Measurements from ENCODE around the gene FHIT. TPM values are rescaled to one million over a fixed set of nuclear protein-coding genes. Genes with fewer than 3 reads are reported as not detected.

The FHIT gene
- total RNA-seq, 2 donors from 2014 or later: 6.8 to 12.3 TPM

DNA sequence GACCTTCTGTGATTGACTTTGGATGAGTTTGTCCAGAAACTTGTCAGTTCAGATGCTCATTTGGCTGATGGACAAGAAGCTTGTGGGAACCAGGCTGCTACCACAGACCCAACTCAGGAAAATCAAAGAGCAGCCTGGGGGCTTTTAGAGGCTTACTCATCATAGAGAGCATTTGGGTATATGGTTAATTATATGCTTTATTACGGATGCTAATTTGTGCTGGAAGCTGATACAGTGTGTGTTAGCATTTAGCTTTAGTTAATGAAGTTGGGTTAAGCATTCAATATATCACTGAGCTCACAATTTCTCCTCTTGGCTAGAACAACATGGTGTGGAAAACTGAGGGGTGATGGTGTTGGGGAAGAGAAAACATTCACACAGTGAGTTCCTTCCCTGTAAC, 1537.2 kb downstream of the FHIT start:
- no peaks in the 10 kb centered on the region for H3K36me3 Mint-ChIP-seq (ENCODE audit: low read depth)
- H3K9me3 Mint-ChIP-seq: peaks cover 24% of the 10 kb centered on the region
- WGBS, 2 experiments (ENCODE audit: insufficient coverage in 1 of 2, insufficient read length in 1 of 2): 89% methylated on average over 1 of the region's 1 CpG; no CpG with 5 or more reads in 1 of the 2 experiments
- Histone ChIP-seq H3K9ac (ENCODE audit: extremely low read depth, low read length, poor library complexity, severe bottlenecking) (no peak overlapping the region), H3K27ac (ENCODE audit: low read depth, low read length) (no peak overlapping the region), H3K9me3 (ENCODE audit: control insufficient read depth, low read length) (no peaks in the 10 kb centered on the region), H3K4me3 (ENCODE audit: low read length) (no peak overlapping the region), H3K36me3 (ENCODE audit: control insufficient read depth, insufficient read depth, low read length) (no peaks in the 10 kb centered on the region), H3K4me1 (ENCODE audit: control insufficient read depth, insufficient read depth, low read length) (no peaks in the 10 kb centered on the region), H3K27me3 (ENCODE audit: control insufficient read depth, insufficient read depth, low read length, poor library complexity, severe bottlenecking) (no peaks in the 10 kb centered on the region)
- H3K4me1 Mint-ChIP-seq: peaks cover 9% of the 10 kb centered on the region
- H3K27ac Mint-ChIP-seq: no peak overlapping the region
- TF ChIP-seq, protein P1, sequence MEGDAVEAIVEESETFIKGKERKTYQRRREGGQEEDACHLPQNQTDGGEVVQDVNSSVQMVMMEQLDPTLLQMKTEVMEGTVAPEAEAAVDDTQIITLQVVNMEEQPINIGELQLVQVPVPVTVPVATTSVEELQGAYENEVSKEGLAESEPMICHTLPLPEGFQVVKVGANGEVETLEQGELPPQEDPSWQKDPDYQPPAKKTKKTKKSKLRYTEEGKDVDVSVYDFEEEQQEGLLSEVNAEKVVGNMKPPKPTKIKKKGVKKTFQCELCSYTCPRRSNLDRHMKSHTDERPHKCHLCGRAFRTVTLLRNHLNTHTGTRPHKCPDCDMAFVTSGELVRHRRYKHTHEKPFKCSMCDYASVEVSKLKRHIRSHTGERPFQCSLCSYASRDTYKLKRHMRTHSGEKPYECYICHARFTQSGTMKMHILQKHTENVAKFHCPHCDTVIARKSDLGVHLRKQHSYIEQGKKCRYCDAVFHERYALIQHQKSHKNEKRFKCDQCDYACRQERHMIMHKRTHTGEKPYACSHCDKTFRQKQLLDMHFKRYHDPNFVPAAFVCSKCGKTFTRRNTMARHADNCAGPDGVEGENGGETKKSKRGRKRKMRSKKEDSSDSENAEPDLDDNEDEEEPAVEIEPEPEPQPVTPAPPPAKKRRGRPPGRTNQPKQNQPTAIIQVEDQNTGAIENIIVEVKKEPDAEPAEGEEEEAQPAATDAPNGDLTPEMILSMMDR (conservative IDR thresholded peaks at IDR 0.05): no peak
- peaks cover 2% of the 10 kb centered on the region for H3K27me3 Mint-ChIP-seq (ENCODE audit: insufficient read depth)
- no peak overlapping the region for H3K4me3 Mint-ChIP-seq
- no peak for DNase-seq

DNA sequence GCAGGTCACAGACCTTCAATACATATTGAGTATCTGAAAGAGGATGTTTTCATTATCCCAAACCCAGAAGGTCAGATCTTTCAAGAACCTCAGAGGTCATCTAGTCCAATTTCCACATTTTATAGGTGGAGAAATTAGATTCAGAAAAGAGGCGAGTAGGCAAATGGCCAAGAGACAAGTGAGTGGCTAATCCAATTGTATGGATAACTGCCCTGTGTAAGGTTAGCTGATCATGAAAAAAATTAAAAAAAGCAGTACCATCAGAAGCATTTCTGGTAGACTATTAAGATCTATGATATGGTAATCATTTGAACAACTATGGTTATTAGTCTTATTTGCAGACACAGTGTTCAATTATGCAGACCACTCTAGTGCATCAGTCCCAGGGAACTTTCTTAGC, 1540.7 kb downstream of the FHIT start:
- WGBS, 2 experiments (ENCODE audit: insufficient coverage in 1 of 2, insufficient read length in 1 of 2): 92 to 94% methylated on average over 1 of the region's 1 CpG
- no peak for DNase-seq
- no peaks in the 10 kb centered on the region for H3K27me3 ChIP-seq (ENCODE audit: control insufficient read depth, insufficient read depth, low read length, poor library complexity, severe bottlenecking)
- H3K27ac ChIP-seq (ENCODE audit: low read depth, low read length): no peak overlapping the region
- H3K4me1 Mint-ChIP-seq: no peaks in the 10 kb centered on the region
- no peaks in the 10 kb centered on the region for H3K36me3 Mint-ChIP-seq (ENCODE audit: low read depth)
- no peak overlapping the region for H3K4me3 ChIP-seq (ENCODE audit: low read length)
- H3K9me3 ChIP-seq (ENCODE audit: control insufficient read depth, low read length): no peaks in the 10 kb centered on the region
- no peak overlapping the region for H3K9ac ChIP-seq (ENCODE audit: extremely low read depth, low read length, poor library complexity, severe bottlenecking)
- H3K9me3 Mint-ChIP-seq: peaks cover 12% of the 10 kb centered on the region
- no peaks in the 10 kb centered on the region for H3K36me3 ChIP-seq (ENCODE audit: control insufficient read depth, insufficient read depth, low read length)
- TF ChIP-seq, protein P1 (conservative IDR thresholded peaks at IDR 0.05): no peak
- no peak overlapping the region for H3K4me3 Mint-ChIP-seq
- no peak overlapping the region for H3K27ac Mint-ChIP-seq
- peaks cover 2% of the 10 kb centered on the region for H3K27me3 Mint-ChIP-seq (ENCODE audit: insufficient read depth)
- no peaks in the 10 kb centered on the region for H3K4me1 ChIP-seq (ENCODE audit: control insufficient read depth, insufficient read depth, low read length)

DNA sequence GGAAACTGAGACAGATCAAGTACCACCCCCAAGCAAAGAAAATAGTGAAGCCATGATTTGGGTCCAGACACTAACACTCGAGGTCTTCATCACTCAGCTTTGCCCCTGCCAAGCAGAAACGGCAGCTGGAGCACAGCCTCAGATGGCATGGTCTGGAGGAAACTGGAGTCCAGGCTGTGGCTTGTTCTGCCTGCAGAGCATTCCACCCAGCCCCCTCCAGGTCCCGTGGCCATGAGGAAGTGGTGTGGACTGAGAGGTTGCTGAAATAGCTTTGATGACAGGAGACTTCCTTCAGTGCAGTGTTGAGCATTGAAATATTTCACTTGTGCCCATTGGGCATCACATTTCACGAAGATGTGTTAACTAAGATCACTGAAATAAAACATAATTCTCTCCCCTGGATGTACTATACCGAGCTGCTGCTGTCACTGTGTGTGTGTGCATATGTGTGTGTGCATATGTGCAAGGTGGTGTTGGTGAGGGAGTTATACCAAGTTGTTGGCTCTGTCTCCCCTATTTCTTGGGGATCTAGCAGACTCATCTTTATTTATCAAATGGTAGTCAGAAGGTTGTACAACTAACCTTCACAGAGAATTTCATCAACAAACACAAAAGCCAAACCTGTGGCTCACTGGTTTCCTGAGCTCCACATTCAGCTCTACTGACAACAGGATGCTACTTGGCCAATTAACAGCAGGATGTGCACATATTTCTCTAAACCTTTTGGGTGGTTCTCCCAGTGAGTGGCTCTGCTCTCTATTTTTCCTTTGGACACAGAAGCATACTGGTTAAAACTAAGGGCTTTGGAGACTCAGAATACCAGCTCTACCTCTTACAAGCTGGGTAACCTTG, 1541.3 kb downstream of the FHIT start:
- TF ChIP-seq, protein P1 (conservative IDR thresholded peaks at IDR 0.05): no peak
- no peaks in the 10 kb centered on the region for H3K4me1 Mint-ChIP-seq

More for the DNA sequence above, 1541.3 kb downstream of the FHIT start:
- WGBS, 2 experiments (ENCODE audit: insufficient coverage in 1 of 2, insufficient read length in 1 of 2): 88% methylated on average over 5 of the region's 5 CpGs; no CpG with 5 or more reads in 1 of the 2 experiments
- no peak overlapping the region for H3K27ac ChIP-seq (ENCODE audit: low read depth, low read length)
- H3K27me3 ChIP-seq (ENCODE audit: control insufficient read depth, insufficient read depth, low read length, poor library complexity, severe bottlenecking): no peaks in the 10 kb centered on the region
- Mint-ChIP-seq H3K36me3 (ENCODE audit: low read depth) (no peaks in the 10 kb centered on the region), H3K27me3 (ENCODE audit: insufficient read depth) (peaks cover 2% of the 10 kb centered on the region), H3K9me3 (peaks cover 9% of the 10 kb centered on the region), H3K4me3 (no peak overlapping the region), H3K27ac (no peak overlapping the region)
- no peaks in the 10 kb centered on the region for H3K9me3 ChIP-seq (ENCODE audit: control insufficient read depth, low read length)
- no peaks in the 10 kb centered on the region for H3K36me3 ChIP-seq (ENCODE audit: control insufficient read depth, insufficient read depth, low read length)
- no peaks in the 10 kb centered on the region for H3K4me1 ChIP-seq (ENCODE audit: control insufficient read depth, insufficient read depth, low read length)
- no peak overlapping the region for H3K4me3 ChIP-seq (ENCODE audit: low read length)
- no peak for DNase-seq
- H3K9ac ChIP-seq (ENCODE audit: extremely low read depth, low read length, poor library complexity, severe bottlenecking): no peak overlapping the region
